GM18907 (cell line): ENCODE data around the gene SDHAF1.
"Not testable (repeated sequence)": the region's sequence is repeated elsewhere in the genome, so short reads cannot be mapped to it uniquely, and the experiment has no call there.

Source experiments
- ATAC-seq: cut with Tn5 transposase; IDR thresholded peaks from one replicate; pipeline ENCODE4 v1.9.1; 2021; ENCODE audit warnings: mild to moderate bottlenecking, moderate library complexity; ENCODE audit not compliant: unreplicated experiment

The SDHAF1 gene, protein sequence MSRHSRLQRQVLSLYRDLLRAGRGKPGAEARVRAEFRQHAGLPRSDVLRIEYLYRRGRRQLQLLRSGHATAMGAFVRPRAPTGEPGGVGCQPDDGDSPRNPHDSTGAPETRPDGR

DNA sequence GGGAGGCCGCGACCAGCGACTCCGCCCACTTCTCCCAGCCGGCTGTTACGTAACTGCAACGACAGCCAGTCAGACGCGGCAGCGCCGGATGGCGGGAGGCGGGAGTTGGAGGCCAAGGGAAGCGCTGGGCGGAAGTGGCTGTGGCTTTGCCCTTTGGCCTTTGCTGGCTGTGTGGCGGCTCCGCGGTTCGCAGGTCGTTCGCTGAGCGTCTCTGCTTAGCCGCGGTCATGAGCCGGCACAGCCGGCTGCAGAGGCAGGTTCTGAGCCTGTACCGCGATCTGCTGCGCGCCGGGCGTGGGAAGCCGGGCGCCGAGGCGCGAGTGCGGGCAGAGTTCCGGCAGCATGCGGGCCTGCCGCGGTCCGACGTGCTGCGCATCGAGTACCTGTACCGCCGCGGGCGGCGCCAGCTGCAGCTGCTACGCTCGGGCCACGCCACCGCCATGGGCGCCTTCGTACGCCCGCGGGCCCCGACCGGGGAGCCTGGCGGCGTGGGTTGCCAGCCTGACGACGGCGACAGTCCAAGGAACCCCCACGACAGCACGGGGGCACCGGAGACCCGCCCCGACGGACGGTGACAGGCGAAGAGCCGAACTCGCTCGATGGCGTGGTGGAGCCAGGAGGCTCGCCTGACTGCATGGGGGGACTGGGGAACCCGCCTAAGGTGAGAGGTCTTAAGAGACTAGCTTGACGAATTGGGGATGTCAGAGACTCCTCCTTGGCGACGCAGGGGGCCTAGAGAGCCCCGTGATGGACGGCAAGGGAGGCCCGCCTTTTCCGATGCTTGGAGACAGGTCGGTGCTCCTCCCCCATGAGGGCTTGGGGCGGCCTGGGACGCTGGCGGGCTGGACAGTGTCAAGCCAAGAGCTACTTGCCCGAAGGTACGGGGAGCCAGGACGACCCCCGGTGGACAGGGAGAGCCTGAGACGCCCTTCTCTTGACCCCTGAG is at the start of gene SDHAF1:
TSS of gene SDHAF1 (plus strand) at position 141 of the 946 bp plus-strand sequence. CDS start at position 228, 87 bp downstream.
- peak; percentile 84 for ATAC-seq

DNA sequence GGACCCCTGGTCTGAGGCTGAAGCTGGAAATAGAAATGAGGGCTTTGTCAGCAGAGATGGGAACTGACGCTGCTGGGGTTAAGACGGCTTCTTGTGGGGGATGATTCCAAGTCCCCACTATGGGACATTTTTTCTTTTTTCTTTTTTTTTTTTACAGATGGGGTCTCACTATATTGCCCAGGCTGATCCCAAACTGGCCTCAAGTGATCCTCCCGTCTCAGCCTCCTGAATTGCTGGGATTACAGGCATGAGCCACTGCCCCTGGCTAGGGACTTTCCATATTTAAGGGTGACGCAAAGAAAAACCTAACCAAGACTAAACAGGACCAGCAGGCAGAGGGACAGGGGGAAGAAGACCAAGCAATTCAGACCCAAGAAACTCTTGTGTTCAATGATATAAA is 48.8 kb upstream of the SDHAF1 start:
- ATAC-seq = no peak

DNA sequence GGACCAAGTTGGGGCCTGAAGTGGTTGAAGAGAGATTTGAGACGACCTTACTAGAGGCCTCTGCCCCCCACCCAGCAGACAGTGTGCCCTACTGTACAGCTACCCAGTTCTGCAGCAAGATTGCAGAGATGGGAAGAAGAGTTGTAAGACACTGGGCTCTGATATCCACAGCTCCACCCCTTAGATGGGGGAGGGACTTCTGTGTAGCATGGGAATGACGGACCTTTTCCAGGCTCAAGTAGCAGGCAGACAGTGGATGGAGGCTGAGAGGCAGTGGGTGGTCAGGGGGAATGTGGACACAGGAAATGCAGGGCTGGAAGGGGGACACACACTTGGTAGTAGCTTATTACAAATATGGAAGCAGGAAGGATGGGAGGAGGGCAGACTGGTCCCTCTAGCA is 45.9 kb upstream of the SDHAF1 start:
- ATAC-seq = no peak

DNA sequence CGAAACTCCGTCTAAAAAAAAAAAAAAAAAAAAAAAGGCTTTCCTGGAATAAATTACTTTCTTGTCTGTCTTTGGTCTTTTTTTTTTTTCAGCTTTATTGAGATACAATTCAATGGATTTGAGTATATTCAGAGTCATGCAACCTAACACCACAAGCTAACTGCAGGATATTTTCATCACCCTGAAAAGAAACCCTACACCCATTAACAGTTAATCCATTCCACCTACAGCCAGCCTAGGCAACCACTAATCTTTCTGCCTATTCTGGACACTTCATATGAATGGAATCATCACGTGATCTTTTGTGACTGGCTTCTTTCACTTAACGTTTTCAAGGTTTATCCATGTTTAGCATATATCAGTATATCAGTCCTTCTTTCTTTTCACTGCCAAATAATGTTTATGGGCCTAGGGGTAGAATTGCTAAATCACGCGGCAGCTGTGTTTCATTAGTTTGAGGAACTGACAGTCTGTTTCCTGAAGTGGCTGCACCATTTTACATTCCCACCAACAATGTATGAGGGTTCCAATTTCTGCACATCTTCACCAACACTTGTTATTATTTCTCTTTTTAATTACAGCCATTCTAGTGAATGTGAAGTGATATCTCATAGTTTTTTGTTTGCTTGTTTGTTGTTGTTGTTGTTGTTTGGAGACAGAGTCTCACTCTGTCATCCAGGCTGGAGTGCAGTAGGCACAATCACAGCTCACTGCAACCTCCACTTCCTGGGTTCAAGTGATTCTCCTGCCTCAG is 38.9 kb upstream of the SDHAF1 start:
- ATAC-seq = no peak

DNA sequence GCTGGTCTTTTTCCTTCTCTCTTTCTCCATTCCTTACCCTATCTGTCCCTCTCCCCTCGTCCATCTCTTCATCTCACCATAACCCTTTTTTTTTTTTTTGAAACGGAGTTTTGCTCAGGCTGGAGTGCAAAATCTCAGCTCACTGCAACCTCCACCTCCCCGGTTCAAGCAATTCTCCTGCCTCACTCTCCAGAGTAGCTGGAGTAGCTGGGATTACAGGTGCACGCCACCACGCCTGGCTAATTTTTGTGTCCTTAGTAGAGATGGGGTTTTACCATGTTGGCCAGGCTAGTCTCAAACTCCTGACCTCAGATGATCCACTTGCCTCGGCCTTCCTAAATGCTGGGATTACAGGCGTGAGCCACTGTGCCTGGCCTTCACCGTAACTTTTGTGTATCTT is 37.6 kb upstream of the SDHAF1 start:
- not testable (repeated sequence) for ATAC-seq

DNA sequence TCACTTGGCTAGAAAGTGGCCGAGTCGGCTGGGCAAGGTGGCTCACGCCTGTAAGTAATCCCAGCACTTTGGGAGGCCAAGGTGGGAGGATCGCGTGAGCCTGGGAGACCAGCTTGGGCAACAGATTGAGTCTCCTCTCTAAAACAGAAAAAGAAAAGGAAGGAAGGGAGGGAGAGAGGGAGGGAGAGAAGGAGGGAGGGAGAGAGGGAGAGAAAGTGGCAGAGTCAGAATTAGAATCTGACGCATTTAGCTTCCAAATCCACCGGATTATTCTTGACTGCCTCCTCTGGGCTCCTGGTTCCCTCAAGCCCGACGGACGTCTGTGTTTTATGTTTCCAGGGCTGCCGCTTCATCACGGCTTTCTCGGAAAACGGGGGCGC is 36.3 kb upstream of the SDHAF1 start:
- ATAC-seq = no peak

DNA sequence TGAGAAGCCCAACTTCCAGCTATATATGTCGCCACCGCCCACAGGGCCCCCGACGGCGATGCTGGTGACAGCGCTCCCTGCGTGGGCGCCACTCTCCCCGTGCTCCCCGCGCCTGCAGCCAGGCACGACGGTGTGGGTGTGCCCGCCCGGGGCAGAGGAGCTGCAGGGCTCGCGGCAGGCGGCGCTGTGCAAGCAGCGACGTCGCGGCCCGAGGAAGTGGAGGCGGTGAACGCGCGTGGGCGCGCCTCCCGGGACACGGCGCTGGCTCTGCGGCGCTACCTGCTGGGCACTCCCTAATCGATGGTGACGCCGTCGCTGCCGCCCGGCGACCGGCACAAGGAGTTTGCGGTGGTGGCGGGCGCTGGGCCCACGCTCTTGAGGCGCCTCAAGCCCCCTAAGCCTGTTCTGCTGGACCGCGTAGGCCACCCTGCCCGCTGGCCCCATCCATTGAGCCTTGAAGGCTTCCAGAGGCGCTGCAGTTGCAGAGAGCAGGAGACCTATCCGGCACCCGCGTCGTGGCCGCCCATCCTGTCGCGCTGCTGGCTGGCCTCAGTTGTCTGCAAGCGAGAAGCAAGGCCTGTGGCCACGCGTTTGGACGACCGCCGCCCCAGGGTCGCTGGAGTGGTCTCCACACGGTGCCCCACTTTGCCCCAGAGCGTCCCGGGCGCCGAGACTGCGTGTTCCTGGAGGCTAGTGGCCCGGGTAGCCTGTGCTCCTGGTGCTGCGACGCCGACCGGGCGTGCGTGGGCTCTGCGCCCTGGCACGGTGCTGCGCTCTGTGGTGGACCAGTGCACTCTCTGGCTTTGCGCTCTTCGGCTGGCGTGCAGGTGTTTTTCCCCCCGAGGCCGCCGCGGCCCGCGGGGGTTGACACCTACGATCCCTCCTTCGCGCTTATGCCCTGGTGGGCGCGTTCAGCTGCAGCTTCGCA is 35.7 kb upstream of the SDHAF1 start:
- ATAC-seq = no peak

DNA sequence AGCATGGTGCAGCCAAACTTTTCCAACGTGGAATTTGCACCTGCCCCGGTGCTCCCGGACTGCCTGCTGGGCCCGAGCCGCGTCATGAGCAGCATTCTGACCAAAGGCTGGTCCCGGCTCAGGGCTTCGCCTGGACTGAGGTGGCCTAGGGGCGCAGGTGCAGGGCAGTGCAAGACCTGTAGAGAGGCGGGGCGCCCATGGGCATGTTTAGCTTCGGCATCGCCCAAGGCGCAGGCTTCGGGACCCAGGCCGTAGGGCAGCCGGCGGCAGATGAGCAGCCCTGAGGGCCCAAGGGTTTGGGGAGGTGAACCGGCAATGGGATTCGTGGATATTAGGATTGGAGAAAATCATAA is 35.0 kb upstream of the SDHAF1 start:
- no peak for ATAC-seq

DNA sequence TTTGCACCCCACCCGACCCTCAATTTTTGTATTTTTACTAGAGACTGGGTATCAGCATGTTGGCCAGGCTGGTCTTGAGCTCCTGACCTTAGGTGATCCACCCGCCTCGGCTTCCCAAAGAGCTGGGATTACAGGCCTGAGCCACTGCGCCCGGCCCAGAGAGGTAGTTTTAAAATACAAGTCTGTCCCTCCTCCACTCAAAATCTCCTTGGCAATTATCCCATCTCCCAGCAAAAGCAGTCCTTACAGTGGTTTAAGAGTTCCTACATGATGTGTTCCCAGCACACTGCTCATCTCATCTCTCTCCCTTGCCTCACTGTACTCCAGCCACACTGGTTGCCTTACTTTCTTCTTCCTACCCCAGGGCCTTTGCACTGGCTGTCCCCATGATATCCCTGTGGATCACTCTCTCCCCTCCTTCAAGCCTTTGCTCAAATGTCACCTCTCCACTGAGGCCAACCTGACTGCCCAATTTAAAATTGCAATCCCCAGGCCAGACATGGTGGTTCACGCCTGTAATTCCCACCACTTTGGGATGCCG is 34.5 kb upstream of the SDHAF1 start:
- ATAC-seq = no peak

DNA sequence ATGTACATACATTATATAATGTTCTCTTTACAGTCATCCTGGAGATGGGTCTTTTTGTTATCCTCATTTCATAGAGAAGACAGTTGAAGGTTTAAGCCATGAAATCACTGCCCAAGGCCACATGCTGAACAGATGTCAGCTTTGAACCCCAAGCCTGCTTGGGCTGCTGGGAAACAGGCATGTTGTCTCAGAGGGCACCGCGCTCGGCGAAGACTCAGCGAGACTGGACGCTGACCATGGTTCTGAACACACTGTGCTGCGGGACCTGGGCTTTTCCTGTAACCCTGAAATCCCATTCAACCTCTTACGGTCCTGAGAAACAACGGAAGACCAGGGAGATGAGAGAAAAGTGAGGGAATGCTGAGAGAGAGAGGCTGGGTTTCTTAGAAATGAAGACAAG is 31.5 kb upstream of the SDHAF1 start:
- ATAC-seq = no peak

DNA sequence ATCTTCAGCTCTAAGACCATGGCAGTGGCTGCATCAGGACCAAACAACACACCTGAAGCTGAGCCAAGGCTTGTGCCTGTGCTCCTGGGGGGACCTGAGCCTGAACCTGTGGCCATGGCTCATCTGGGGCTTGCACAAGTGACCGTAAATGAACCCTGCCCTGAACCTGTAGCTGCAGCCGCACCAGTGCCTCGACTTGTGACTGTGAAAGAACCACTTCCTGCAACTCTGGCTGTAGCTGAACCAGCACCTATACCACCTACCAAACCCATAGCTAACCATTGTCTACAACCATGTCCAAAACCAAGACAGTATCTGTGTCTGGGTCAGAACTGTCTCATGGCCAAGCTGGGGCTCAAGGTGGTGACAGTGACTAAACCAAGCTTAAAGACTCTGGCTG is 28.2 kb upstream of the SDHAF1 start:
- no peak for ATAC-seq

DNA sequence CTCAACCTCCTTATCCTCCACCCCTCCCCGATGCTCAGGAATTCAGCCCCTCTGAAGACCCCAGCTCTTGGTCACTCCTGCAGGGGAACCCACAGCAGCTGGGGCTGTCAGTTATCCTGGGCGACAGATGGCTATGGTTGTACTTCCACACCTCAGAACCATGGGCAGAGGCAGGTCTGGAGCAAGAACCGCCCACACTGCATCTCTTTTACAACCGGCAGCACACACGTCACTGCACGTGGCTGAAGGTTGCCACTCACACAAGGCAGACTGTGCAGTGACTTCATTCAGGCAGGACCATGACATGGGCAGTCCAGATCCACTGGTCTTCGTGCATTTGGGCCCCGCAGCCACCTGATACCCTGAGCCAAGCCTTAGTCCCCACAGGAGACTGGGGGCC is 21.5 kb upstream of the SDHAF1 start:
- no peak for ATAC-seq

DNA sequence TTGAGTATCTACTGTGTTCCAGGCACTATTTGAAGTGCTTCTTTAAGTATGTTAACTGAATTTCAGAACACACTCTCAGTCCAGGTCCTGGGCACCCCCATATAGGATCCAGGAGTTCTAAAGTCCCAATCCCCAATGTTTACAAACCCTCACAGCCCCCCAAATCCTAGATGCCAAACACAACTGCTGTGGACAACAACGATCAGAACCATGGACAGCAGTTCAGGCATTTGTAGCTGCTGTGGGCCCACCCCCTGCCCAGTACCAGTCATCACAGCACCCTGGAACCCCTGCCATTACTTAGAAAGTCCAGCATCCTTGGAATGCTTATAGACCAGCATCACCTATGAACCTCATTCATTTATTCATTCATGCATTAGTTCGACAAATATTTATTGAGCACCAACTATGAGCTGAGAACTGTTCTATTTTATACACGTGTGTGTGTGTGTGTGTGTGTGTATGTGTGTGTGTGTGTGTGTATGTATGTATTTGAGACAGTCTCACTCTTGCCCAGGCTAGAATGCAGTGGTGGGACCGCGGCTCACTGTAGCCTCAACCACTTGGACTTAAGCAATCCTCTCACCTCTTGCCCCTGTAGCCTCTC is 19.3 kb upstream of the SDHAF1 start:
- no peak for ATAC-seq

DNA sequence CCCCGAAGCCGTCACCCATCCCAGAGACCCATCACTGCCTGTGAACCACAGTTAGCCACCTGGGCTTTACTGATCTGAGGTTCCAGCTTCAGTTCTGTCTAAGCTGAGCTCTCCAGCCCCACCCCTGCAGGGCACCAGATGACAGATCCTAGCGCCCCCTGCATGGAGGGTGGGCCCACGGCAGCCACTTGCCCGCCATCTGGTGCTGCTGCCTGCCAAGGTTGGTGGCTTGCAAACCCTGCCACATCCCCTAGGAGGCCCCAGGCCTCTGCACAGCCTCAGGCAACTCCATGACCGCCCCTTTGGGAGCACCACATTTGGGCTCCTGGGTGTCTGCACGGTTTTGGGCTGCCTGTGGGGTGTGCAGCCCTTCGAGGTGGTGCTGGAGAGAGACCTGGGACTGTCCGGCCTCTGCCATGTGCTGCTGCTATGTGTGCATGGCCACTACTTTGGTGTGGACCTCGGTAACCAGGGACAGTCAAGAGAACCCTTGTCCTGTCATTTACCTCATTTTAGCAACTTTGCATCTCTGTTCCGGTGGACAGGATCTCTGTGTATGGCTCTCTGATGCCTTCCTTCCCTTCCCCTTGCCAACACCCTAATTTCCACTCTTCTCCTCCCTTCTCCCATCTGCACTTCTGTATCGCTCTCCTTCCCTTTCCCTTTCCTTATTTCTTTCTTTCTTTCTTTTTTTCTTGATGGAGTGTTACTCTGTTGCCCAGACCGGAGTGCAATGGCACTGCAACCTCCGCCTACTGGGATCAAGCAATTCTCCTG is 17.4 kb upstream of the SDHAF1 start:
- ATAC-seq = no peak

DNA sequence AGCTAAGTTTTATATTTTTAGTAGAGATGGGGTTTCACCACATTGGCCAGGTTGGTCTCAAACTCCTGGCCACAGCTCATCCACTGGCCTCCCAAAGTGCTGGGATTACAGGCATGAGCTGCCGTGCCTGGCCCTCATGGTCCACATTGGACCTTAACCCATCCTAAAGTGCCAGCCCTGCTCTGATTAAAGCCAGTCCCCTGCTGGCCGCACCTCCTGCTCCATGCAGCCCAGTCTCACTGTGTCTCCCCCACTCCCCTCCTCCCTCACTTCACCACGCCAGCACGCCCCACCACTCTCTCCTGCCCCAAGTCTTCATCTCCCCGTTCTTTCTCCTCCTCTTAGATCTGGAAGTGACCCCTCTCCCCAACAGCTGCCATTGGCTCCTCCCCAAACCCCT is 16.7 kb upstream of the SDHAF1 start:
- no peak for ATAC-seq

DNA sequence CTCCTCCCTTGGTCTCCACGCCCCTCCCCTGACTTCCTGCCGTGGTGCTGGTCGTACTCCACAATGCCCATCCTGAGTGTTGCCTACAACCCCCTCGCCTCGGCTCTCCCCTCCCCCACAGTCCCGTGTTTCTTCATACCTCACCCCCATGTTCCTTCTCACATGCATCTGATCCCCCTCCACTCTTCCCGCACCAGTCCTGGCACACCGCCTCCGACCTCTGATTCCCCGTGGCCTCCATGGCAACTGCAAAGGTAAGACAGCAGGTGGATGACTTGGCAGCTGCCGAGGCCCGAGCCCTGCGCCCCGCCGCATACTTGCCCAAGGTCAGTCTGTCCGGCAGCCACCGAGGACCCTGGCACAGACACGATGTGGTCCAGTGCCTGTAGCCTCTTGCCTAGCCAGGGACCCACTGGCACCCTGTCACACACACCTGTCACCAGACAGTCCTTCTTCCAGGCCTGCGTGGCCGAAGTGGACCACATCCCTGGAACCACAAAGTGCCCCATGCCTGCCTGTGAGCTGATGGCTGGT is 16.1 kb upstream of the SDHAF1 start:
- no peak for ATAC-seq

DNA sequence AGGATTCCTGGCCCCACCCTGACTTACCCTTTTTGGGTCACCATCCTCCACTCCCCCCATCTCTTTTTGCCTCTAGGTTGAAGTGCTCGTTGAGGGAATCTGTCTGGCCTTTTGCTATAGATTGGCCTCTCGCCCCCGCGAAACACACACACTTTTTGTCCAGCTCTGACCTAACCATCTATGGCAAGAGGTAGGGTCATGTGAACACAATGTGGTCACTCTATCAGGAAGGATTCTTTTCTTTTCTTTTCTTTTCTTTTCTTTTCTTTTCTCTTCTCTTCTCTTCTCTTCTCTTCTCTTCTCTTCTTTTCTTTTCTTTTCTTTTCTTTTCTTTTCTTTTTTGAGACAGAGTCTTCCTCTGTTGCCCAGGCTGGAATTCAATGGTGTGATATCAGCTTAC is 14.0 kb upstream of the SDHAF1 start:
- not testable (repeated sequence) for ATAC-seq

DNA sequence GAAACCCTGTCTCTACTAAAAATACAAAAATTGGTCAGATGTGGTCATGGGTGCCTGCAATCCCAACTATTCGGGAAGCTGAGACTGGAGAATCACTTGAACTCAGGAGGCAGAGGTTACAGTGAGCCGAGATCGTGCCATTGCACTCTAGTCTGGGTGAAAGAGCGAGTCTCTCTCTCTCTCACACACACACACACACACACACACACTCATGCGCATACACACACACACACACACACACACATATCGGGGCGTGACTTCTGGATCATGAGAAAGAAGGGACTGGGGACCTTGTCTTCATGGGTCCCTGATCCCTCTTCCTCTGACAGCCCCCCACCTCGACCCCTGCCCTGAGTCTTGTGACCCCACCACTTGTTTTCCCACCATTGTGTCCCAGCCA is 11.8 kb upstream of the SDHAF1 start:
- no peak for ATAC-seq

DNA sequence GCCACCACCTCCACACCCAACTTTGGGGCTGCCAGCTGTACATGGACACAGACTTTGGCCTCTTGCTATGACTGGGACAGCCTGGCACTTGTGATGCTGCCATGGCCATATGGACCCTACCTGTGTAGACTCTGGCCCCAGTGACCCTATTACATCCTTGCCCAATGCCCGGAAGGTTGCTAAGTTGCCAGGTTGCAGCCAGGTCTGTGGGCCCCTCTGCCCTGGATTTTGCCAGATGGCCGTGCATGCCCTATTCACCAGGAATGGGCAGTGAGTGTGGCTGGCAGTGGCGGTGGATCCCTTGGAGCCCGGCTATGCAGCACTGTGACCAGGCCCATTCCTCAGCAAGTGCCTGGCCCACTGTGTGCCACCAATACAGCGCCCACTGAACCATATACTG is 8.9 kb upstream of the SDHAF1 start:
- no peak for ATAC-seq
